Measurements from ENCODE around the gene DMRTC1B.
"Not testable (repeated sequence)": the region's sequence is repeated elsewhere in the genome, so short reads cannot be mapped to it uniquely, and the experiment has no call there.

DNA sequence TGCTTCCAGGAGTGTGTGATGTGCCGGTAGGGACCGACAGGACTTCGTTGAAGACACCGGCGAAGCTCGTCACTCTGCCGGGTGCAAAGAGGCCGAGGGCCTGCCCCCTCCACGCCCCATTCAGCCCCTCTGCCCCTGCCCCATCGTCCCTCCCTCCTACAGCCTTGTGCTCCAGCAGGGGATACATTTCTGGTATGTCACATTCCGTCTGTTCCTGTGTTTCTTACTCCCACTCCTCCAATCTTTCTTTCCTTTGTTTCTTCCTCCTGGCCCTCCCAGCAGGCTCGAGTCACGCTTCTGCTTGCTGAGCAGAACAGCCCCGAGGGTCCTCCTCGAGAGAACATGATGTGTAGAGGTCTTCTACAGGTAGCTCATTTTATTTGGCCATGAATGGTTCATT, 5.9 kb downstream of the DMRTC1B start, which contains the start of gene FAM236B:
- TF ChIP-seq NFE2L1 (CRISPR knock-in tag; IDR thresholded peaks at IDR 0.05); CREM (CRISPR knock-in tag; IDR thresholded peaks at IDR 0.05); CBFB (CRISPR knock-in tag; IDR thresholded peaks at IDR 0.05; ENCODE audit: low read depth); MYBL2 (CRISPR knock-in tag; IDR thresholded peaks at IDR 0.05); NR1H2 (CRISPR knock-in tag; IDR thresholded peaks at IDR 0.05): not testable (repeated sequence)
- TF ChIP-seq, protein P1, sequence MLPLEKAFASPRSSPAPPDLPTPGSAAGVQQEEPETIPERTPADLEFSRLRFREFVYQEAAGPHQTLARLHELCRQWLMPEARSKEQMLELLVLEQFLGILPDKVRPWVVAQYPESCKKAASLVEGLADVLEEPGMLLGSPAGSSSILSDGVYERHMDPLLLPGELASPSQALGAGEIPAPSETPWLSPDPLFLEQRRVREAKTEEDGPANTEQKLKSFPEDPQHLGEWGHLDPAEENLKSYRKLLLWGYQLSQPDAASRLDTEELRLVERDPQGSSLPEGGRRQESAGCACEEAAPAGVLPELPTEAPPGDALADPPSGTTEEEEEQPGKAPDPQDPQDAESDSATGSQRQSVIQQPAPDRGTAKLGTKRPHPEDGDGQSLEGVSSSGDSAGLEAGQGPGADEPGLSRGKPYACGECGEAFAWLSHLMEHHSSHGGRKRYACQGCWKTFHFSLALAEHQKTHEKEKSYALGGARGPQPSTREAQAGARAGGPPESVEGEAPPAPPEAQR (CRISPR knock-in tag; IDR thresholded peaks at IDR 0.05): not testable (repeated sequence)
- TF ChIP-seq, protein P2, sequence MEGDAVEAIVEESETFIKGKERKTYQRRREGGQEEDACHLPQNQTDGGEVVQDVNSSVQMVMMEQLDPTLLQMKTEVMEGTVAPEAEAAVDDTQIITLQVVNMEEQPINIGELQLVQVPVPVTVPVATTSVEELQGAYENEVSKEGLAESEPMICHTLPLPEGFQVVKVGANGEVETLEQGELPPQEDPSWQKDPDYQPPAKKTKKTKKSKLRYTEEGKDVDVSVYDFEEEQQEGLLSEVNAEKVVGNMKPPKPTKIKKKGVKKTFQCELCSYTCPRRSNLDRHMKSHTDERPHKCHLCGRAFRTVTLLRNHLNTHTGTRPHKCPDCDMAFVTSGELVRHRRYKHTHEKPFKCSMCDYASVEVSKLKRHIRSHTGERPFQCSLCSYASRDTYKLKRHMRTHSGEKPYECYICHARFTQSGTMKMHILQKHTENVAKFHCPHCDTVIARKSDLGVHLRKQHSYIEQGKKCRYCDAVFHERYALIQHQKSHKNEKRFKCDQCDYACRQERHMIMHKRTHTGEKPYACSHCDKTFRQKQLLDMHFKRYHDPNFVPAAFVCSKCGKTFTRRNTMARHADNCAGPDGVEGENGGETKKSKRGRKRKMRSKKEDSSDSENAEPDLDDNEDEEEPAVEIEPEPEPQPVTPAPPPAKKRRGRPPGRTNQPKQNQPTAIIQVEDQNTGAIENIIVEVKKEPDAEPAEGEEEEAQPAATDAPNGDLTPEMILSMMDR (IDR thresholded peaks at IDR 0.05): not testable (repeated sequence)
- TF ChIP-seq, protein P3, sequence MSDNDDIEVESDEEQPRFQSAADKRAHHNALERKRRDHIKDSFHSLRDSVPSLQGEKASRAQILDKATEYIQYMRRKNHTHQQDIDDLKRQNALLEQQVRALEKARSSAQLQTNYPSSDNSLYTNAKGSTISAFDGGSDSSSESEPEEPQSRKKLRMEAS (CRISPR knock-in tag; IDR thresholded peaks at IDR 0.05): not testable (repeated sequence)
- TF ChIP-seq, protein P4, sequence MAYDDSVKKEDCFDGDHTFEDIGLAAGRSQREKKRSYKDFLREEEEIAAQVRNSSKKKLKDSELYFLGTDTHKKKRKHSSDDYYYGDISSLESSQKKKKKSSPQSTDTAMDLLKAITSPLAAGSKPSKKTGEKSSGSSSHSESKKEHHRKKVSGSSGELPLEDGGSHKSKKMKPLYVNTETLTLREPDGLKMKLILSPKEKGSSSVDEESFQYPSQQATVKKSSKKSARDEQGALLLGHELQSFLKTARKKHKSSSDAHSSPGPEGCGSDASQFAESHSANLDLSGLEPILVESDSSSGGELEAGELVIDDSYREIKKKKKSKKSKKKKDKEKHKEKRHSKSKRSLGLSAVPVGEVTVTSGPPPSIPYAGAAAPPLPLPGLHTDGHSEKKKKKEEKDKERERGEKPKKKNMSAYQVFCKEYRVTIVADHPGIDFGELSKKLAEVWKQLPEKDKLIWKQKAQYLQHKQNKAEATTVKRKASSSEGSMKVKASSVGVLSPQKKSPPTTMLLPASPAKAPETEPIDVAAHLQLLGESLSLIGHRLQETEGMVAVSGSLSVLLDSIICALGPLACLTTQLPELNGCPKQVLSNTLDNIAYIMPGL (CRISPR knock-in tag; IDR thresholded peaks at IDR 0.05): not testable (repeated sequence)
- TF ChIP-seq, protein P5, sequence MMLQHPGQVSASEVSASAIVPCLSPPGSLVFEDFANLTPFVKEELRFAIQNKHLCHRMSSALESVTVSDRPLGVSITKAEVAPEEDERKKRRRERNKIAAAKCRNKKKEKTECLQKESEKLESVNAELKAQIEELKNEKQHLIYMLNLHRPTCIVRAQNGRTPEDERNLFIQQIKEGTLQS (CRISPR knock-in tag; conservative IDR thresholded peaks at IDR 0.05): not testable (repeated sequence)

Data from WTC11 (cell line).